ENCODE measurements around the gene SPEM2. TPM values are rescaled to one million over a fixed set of nuclear protein-coding genes. Genes with fewer than 3 reads are reported as not detected.

Gene SPEM2
- total RNA-seq, 1 donor from 2014 or later: not detected

DNA sequence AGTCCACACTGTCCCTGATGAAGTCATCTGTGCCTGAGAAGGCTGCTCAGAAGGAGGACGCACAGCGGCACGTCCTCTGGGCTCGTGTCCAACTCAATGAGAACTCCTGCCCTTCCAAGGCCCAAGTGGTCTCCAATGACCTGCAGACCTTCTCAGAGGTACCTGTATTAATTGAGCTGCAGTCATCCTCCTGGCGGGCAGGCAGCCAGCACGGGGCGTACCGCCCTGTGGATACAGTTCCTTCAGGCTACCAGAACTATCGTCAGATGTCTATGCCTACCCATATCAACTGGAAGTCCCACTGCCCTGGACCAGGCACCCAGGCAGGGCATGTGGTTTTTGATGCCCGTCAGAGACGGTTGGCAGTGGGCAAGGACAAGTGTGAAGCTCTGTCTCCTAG is 6.9 kb downstream of the SPEM2 start:
- no peak for DNase-seq (ENCODE audit: extremely low spot score, unreplicated experiment)
- H3K36me3 Mint-ChIP-seq: no peaks in the 10 kb centered on the region
- H3K27ac Mint-ChIP-seq: no peak overlapping the region
- peaks cover 18% of the 10 kb centered on the region for H3K27me3 Mint-ChIP-seq
- TF ChIP-seq CTCF (conservative IDR thresholded peaks at IDR 0.05): no peak
- H3K4me1 Mint-ChIP-seq (ENCODE audit: unreplicated experiment): peaks cover 8% of the 10 kb centered on the region
- no peak overlapping the region for H3K4me3 Mint-ChIP-seq
- H3K9me3 Mint-ChIP-seq: no peaks in the 10 kb centered on the region

- peak; percentile 20 for TF ChIP-seq CTCF (conservative IDR thresholded peaks at IDR 0.05)
- Mint-ChIP-seq H3K9me3 (no peaks in the 10 kb centered on the region), H3K4me1 (ENCODE audit: unreplicated experiment) (peaks cover 20% of the 10 kb centered on the region), H3K27me3 (peaks cover 40% of the 10 kb centered on the region), H3K4me3 (peak overlapping the region; percentile 93), H3K36me3 (peaks cover 4% of the 10 kb centered on the region), H3K27ac (peak overlapping the region; percentile 99)
- DNase-seq (ENCODE audit: extremely low spot score, unreplicated experiment): no peak
These were observed 10.5 kb downstream of the SPEM2 start for GRCh38 chr17:7435676-7436555.

DNA sequence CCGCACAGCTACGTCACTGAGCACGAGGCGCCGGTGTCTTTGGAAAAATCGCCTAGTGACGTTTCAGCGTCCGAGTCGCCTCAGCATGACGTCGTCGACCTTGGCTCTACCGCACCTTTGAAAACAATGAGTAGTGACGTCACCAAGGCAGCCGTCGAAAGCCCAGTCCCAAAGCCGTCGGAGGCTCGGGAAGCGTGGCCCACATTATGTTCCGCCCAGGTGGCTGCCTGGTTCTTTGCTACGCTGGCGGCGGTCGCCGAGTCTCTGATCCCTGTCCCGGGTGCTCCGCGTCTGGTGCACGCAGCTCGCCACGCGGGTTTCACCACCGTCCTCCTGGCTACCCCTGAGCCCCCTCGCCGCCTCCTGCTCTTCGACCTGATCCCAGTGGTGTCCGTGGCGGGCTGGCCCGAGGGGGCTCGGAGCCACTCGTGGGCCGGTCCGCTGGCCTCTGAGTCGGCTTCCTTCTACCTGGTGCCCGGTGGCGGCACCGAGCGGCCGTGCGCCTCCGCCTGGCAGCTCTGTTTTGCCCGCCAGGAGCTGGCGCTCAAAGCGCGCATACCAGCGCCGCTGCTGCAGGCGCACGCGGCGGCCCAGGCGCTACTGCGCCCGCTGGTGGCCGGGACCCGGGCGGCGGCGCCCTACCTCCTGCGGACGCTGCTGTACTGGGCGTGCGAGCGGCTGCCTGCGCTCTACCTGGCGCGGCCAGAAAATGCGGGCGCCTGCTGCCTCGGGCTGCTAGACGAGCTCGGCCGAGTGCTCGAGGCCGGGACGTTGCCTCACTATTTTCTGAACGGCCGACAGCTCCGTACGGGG is 11.3 kb downstream of the SPEM2 start:
- H3K27ac Mint-ChIP-seq: peak overlapping the region; percentile 99
- peaks cover 28% of the 10 kb centered on the region for H3K4me1 Mint-ChIP-seq (ENCODE audit: unreplicated experiment)
- no peaks in the 10 kb centered on the region for H3K9me3 Mint-ChIP-seq
- H3K4me3 Mint-ChIP-seq: peak overlapping the region; percentile 93
- peak; percentile 77 for TF ChIP-seq CTCF (conservative IDR thresholded peaks at IDR 0.05)
- H3K36me3 Mint-ChIP-seq: peaks cover 4% of the 10 kb centered on the region
- H3K27me3 Mint-ChIP-seq: peaks cover 46% of the 10 kb centered on the region
- DNase-seq (ENCODE audit: extremely low spot score, unreplicated experiment): peak; percentile 84

DNA sequence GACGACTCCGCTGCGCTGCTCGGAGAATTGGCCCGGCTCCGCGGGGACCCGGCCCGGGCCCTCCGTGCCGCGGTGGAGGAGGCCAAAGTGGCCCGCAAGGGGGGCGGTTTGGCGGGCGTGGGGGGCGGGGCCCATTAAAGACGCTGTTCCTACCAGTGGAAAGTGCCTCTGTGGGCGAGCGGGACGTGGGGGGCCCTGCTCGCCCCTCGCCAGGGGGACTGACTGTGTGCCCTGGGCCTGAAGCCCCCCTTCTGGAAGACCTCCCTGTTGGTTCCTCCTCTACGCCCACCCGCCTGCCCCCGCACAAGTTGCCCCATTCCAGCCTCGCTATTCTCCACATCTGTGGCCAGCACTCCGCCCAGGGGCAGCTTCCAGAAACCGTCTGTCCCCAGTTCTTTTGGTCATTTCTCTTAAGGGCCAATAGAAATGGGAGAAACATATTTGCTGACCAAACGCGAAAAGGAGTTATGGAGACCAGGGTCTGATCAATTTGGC is 12.0 kb downstream of the SPEM2 start:
- H3K4me3 Mint-ChIP-seq: peak overlapping the region; percentile 93
- H3K9me3 Mint-ChIP-seq: no peaks in the 10 kb centered on the region
- H3K27ac Mint-ChIP-seq: peak overlapping the region; percentile 99
- H3K36me3 Mint-ChIP-seq: peaks cover 4% of the 10 kb centered on the region
- peaks cover 30% of the 10 kb centered on the region for H3K4me1 Mint-ChIP-seq (ENCODE audit: unreplicated experiment)
- no peak for TF ChIP-seq CTCF (conservative IDR thresholded peaks at IDR 0.05)
- H3K27me3 Mint-ChIP-seq: peaks cover 49% of the 10 kb centered on the region
- no peak for DNase-seq (ENCODE audit: extremely low spot score, unreplicated experiment)

DNA sequence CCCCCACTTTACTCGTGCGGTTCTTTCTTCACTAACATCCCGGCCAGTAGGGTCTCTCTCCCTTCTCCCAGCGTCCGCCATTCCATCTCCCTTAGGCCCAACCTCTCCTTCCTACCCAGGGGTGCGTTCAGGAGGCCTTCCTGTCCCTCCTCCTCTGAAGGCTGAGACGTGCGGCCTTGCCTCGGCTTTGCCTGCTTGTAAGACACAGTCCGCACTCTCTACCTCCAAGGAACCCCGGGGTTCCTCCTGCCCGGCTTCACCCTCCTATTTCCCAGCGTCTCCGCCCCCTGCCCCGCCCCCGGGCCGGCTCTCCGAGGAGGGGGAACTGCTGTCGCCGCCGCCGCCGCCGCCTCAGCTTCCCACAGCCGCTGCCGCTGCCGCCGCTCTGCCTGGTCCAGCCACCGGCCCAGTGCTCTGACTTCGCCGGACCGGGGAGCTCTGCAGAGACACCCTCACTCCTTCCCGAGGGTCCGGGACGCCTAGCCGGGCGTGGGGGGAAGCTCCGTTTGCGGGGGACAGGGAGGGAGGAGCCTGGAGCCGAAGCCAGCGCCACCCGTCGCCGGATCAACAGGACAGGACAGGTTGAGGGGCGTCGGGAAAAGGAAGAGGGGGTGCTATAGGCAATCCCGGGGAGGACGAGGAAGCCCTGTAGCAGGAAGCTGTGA is 12.7 kb downstream of the SPEM2 start:
- peaks cover 4% of the 10 kb centered on the region for H3K36me3 Mint-ChIP-seq
- peaks cover 53% of the 10 kb centered on the region for H3K27me3 Mint-ChIP-seq
- TF ChIP-seq CTCF (conservative IDR thresholded peaks at IDR 0.05): no peak
- H3K4me3 Mint-ChIP-seq: peak overlapping the region; percentile 92
- peaks cover 30% of the 10 kb centered on the region for H3K4me1 Mint-ChIP-seq (ENCODE audit: unreplicated experiment)
- H3K27ac Mint-ChIP-seq: peak overlapping the region; percentile 97
- no peaks in the 10 kb centered on the region for H3K9me3 Mint-ChIP-seq
- DNase-seq (ENCODE audit: extremely low spot score, unreplicated experiment): no peak

Data from type B pancreatic cell (in vitro differentiated cells).